GM12892 (cell line): ENCODE measurements around the gene RAB27A.
"Not testable (repeated sequence)": the region's sequence is repeated elsewhere in the genome, so short reads cannot be mapped to it uniquely, and the experiment has no call there.

Source experiments
- DNase-seq: peaks from one replicate; pipeline ENCODE4 v3.0.0; 2011; ENCODE audit not compliant: insufficient read length
- FAIRE-seq: peaks from 2 replicates; lab custom pipeline; 2011; peaks lifted over from hg19 to GRCh38; lab: Jason Lieb, UNC
- POLR2A ChIP-seq: IDR thresholded peaks from 2 replicates; pipeline ENCODE4 v1.6.1; 2011; ENCODE audit warnings: low read depth, low read length, control low read depth
- POLR2AphosphoS5 ChIP-seq: IDR thresholded peaks from 2 replicates; pipeline ENCODE4 v1.6.1; 2011; ENCODE audit warnings: low read depth, low read length, control low read depth
- TAF1 ChIP-seq: IDR thresholded peaks from 2 replicates; pipeline ENCODE4 v1.6.1; 2011; ENCODE audit warnings: low read depth, mild to moderate bottlenecking, control low read depth, low read length, borderline replicate concordance

Gene RAB27A

GRCh38 chr15:55297315-55297714 lies 7.7 kb upstream of the RAB27A start:
- no peak for FAIRE-seq
- no peak for DNase-seq

GRCh38 chr15:55290528-55291057 lies 980 bp upstream of the RAB27A start:
- DNase-seq, result peak; percentile 64
- peak; percentile 48 for FAIRE-seq
- TF ChIP-seq POLR2AphosphoS5 (no peak), TAF1 (no peak), POLR2A (no peak)

More at GRCh38 chr15:55297315-55297714, 7.7 kb upstream of the RAB27A start:
- TF ChIP-seq POLR2AphosphoS5 (no peak), TAF1 (no peak), POLR2A (no peak)

DNA sequence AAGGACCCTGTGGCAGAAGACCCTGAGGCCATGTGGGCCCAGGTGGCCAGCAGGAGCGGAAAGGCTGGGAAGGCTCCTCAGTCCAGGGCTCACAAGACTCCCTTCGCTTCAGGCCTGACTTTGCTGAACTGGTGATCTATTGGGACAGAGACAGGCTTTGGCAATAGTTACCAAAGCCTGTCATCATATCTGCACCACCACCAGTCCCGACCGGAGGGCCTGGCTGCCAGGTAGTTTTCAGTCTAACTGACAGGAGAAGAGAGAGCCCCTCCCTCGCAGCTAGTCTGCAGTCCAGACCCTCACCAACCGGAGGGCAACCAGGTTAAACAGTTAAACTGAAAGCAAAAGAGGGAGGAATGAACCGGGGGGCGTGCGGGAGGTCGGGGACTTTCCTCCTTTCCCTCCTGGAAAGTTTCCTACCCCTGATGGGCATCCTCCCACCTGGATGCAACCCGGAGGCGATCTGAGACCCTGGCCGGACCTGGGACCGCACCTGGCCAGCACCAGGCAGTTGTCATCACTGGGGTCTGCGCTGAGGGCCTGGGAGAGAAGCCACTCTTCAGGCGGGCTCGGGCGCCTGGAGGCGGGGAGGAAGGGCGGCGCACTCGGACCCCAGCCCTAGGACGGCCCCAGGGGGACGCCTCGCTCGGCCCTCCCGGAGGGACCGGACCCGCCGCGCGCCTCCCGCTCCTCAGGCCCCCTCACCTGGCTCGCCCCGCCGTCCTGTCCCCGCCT lies 435 bp downstream of the RAB27A start:
- DNase-seq, result no peak
- peak; percentile 57 for FAIRE-seq
- TF ChIP-seq POLR2A, result peak; percentile 11; the same call in 1 of the 2 replicates
- TF ChIP-seq TAF1, result no peak
- TF ChIP-seq POLR2AphosphoS5, result no peak

- DNase-seq, result no peak
- no peak for TF ChIP-seq POLR2AphosphoS5
- no peak for TF ChIP-seq POLR2A
- no peak for TF ChIP-seq TAF1
Measured at GRCh38 chr15:55288006-55288717, 1.5 kb downstream of the RAB27A start.

DNA sequence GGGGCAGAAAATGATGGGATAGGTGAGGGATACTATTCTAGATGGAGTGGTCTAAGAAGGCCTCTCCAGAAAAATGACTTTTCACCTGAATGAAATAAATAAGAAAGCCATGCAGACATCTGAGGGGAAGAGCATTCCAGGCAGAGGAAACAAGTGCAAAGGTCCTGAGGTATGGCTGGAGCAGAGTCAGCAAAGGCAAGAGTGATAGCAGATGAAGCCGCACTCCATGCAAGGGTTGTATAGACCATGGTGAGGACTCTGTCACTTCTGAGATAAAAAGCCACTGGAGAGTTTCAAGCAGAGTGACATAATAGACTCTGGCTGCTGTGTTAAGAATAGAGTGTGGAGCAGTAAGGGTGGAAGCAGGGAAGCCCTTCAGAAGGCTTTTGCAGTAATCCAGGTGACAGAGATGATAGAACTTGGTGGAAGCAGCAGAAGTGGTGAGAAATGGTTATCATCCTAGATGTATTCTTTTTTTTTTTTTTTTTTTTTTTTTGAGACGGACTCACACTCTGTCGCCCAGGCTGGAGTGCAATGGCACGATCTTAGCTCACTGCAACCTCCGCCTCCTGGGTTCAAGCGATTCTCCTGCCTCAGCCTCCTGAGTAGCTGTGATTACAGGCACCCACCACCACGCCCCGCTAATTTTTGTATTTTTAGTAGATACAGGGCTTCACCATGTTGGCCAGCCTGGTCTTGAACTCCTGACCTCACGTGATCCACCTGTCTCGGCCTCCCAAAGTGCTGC lies 3.0 kb downstream of the RAB27A start:
- DNase-seq, FAIRE-seq: not testable (repeated sequence)

More at GRCh38 chr15:55288006-55288717, 1.5 kb downstream of the RAB27A start:
- no peak for FAIRE-seq

GRCh38 chr15:55284426-55284825 lies 5.2 kb downstream of the RAB27A start:
- TF ChIP-seq TAF1 (no peak), POLR2AphosphoS5 (no peak)
- DNase-seq (no peak), FAIRE-seq (no peak)

GRCh38 chr15:55283379-55284147 lies 6.0 kb downstream of the RAB27A start:
- DNase-seq, result no peak
- no peak for FAIRE-seq
- TF ChIP-seq POLR2AphosphoS5 (no peak), POLR2A (no peak), TAF1 (no peak)

GRCh38 chr15:55282284-55282833 lies 7.3 kb downstream of the RAB27A start:
- no peak for FAIRE-seq

DNA sequence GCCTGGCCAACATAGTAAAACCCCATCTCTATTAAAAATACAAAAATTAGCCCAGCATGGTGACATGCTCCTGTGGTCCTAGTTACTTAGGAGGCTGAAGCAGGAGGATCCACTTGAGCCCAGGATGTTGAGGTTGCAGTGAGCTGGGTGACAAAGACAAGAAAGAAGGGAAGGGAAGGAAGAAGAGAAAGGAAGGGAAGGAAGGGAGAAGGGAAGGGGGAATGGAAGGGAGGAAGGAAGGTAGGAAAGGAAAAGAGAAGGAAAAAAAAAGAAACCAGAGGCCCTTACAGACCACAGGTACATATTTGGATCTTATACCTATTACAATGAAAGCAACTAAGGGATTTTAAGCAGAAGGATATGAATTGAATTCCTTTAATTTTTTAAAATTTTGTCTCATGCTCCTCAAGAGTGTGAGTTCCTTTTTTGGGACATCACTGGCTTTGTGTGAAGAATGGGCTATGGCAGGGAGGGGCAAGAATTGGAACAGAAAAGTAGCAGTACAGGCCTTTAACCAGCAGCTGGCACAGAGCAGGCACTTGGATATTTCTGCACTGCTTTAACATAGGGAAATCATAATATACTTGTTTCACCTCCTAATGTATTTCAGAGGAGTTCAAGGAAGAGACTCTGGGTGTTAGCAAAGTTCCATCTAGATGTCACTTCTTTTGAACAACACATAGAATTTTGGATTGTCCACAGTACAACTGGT lies 7.9 kb downstream of the RAB27A start:
- TF ChIP-seq POLR2A (no peak), POLR2AphosphoS5 (no peak), TAF1 (no peak)
- DNase-seq, result no peak

More at GRCh38 chr15:55282284-55282833, 7.3 kb downstream of the RAB27A start:
- DNase-seq, result no peak
- TF ChIP-seq POLR2AphosphoS5, result no peak
- no peak for TF ChIP-seq POLR2A
- no peak for TF ChIP-seq TAF1

GRCh38 chr15:55280589-55280988 lies 9.0 kb downstream of the RAB27A start:
- not testable (repeated sequence) for DNase-seq, FAIRE-seq

More for the DNA sequence above, 7.9 kb downstream of the RAB27A start:
- FAIRE-seq, result no peak
